Activated B cell treated with CpG ODN at 0.5 μM for 24 hours (primary cell): ENCODE measurements around the gene LRRC51. TPM values are rescaled to one million over a fixed set of nuclear protein-coding genes. Genes with fewer than 3 reads are reported as not detected.
"Not testable (repeated sequence)": the region's sequence is repeated elsewhere in the genome, so short reads cannot be mapped to it uniquely, and the experiment has no call there.

Experiments used
- ATAC-seq: fragments of 200-7000 bp; cut with Tn5 transposase; one replicate; pipeline ENCODE4 v1.10.0; 2021; ENCODE audit warnings: low read depth, mild to moderate bottlenecking, moderate library complexity
- CTCF ChIA-PET: fragments of 350-600 bp; sonication (Branson Sonifier 250); formaldehyde crosslinking; loops from one replicate; lab custom pipeline; 2021; ENCODE audit warnings: antibody characterized with exemption; lab: Charles Lee
- POLR2A ChIA-PET: fragments of 350-600 bp; sonication (Branson Sonifier 250); formaldehyde crosslinking; loops from one replicate; lab custom pipeline; 2021; ENCODE audit warnings: antibody characterized with exemption; lab: Charles Lee
- DNase-seq: peaks from one replicate; pipeline ENCODE4 v3.0.0; 2022
- H3K27ac Mint-ChIP-seq: one replicate; pipeline ENCODE4 v1.8.0; 2020; ENCODE audit warnings: mixed read lengths
- H3K27me3 Mint-ChIP-seq: one replicate; pipeline ENCODE4 v1.8.0; 2021; ENCODE audit warnings: mixed read lengths
- H3K36me3 Mint-ChIP-seq: one replicate; pipeline ENCODE4 v1.8.0; 2021; ENCODE audit warnings: low read depth, mixed read lengths
- H3K4me1 Mint-ChIP-seq: one replicate; pipeline ENCODE4 v1.8.0; 2021; ENCODE audit warnings: mixed read lengths
- H3K4me3 Mint-ChIP-seq: one replicate; pipeline ENCODE4 v1.8.0; 2020; ENCODE audit warnings: mild to moderate bottlenecking, mixed read lengths
- H3K9me3 Mint-ChIP-seq: one replicate; pipeline ENCODE4 v1.8.0; 2020; ENCODE audit warnings: mixed read lengths
- CTCF ChIP-seq: fragments of 200-600 bp; IDR thresholded peaks from one replicate; pipeline ENCODE4 v1.8.0; 2022; ENCODE audit warnings: antibody characterized with exemption, mild to moderate bottlenecking
- intact Hi-C: fragments of 100-400 bp; cut with micrococcal nuclease; formaldehyde crosslinking; loops from one replicate; pipeline ENCODE4 v1.15.1; 2024
- total RNA-seq: library from RNA; stranded (reverse); gene quantifications from 2 replicates; pipeline ENCODE4 v1.2.3, GENCODE V29; 2022

LRRC51 gene
- total RNA-seq, 1 donor from 2014 or later = 4.1 TPM

- Mint-ChIP-seq H3K9me3 (peaks cover 20% of the 10 kb centered on the region), H3K4me1 (no peaks in the 10 kb centered on the region), H3K4me3 (no peak overlapping the region), H3K27me3 (peaks cover 21% of the 10 kb centered on the region), H3K36me3 (peaks cover 3% of the 10 kb centered on the region), H3K27ac (no peak overlapping the region)
- no peak for DNase-seq
- TF ChIP-seq CTCF = no peak
- ChIA-PET POLR2A (interaction anchor here (2.2 kb wide), 1 partner anchor 11 kb away, joined by 6 read pairs; the partner anchor contains the start of gene ANAPC15), CTCF (no interaction called here)
- ATAC-seq = no peak
- intact Hi-C loops = no loop called here
These were observed 43.4 kb downstream of the LRRC51 start for GRCh38 chr11:72124046-72124445.

GRCh38 chr11:72125956-72126355 is 45.3 kb downstream of the LRRC51 start:
- ChIA-PET CTCF (no interaction called here), POLR2A (no interaction called here)
- DNase-seq = no peak
- intact Hi-C loops = no loop called here
- H3K9me3 Mint-ChIP-seq = peaks cover 25% of the 10 kb centered on the region
- H3K36me3 Mint-ChIP-seq = peaks cover 3% of the 10 kb centered on the region
- TF ChIP-seq CTCF = no peak
- no peak overlapping the region for H3K4me3 Mint-ChIP-seq
- peaks cover 23% of the 10 kb centered on the region for H3K27me3 Mint-ChIP-seq
- no peaks in the 10 kb centered on the region for H3K4me1 Mint-ChIP-seq
- ATAC-seq = no peak
- no peak overlapping the region for H3K27ac Mint-ChIP-seq

- CTCF ChIA-PET = interaction anchor here (1.2 kb wide), 1 partner anchor 103 kb away, joined by 4 read pairs; no protein-coding TSS in a partner anchor
- intact Hi-C loops = no loop called here
- POLR2A ChIA-PET = no interaction called here
These were observed 47.3 kb downstream of the LRRC51 start for GRCh38 chr11:72127923-72128322.

GRCh38 chr11:72129381-72129780 is 48.7 kb downstream of the LRRC51 start:
- Mint-ChIP-seq H3K4me3 (no peak overlapping the region), H3K4me1 (no peaks in the 10 kb centered on the region), H3K27ac (no peak overlapping the region), H3K27me3 (peaks cover 19% of the 10 kb centered on the region), H3K36me3 (peaks cover 3% of the 10 kb centered on the region), H3K9me3 (peaks cover 24% of the 10 kb centered on the region)
- ChIA-PET CTCF (no interaction called here), POLR2A (interaction anchor here (0.6 kb wide), 1 partner anchor 97 kb away, joined by 8 read pairs; no protein-coding TSS in a partner anchor)
- no peak for TF ChIP-seq CTCF
- intact Hi-C loops = no loop called here
- ATAC-seq (no peak), DNase-seq (no peak)

More at GRCh38 chr11:72127923-72128322, 47.3 kb downstream of the LRRC51 start:
- peaks cover 3% of the 10 kb centered on the region for H3K36me3 Mint-ChIP-seq
- H3K4me1 Mint-ChIP-seq = no peaks in the 10 kb centered on the region
- H3K9me3 Mint-ChIP-seq = peaks cover 25% of the 10 kb centered on the region
- H3K27ac Mint-ChIP-seq = no peak overlapping the region
- DNase-seq (no peak), ATAC-seq (no peak)
- H3K27me3 Mint-ChIP-seq = peaks cover 21% of the 10 kb centered on the region
- no peak for TF ChIP-seq CTCF
- no peak overlapping the region for H3K4me3 Mint-ChIP-seq

GRCh38 chr11:72132646-72133045 is 52.0 kb downstream of the LRRC51 start:
- Mint-ChIP-seq H3K4me1 (no peaks in the 10 kb centered on the region), H3K9me3 (peaks cover 17% of the 10 kb centered on the region), H3K27ac (no peak overlapping the region), H3K4me3 (no peak overlapping the region), H3K36me3 (peaks cover 3% of the 10 kb centered on the region), H3K27me3 (peaks cover 18% of the 10 kb centered on the region)
- CTCF ChIA-PET = no interaction called here
- intact Hi-C loops = no loop called here
- no peak for TF ChIP-seq CTCF
- no peak for DNase-seq
- no peak for ATAC-seq
- POLR2A ChIA-PET = no interaction called here

- H3K4me3 Mint-ChIP-seq, intact Hi-C loops, POLR2A ChIA-PET, ATAC-seq, H3K27ac Mint-ChIP-seq, H3K36me3 Mint-ChIP-seq, H3K27me3 Mint-ChIP-seq, H3K4me1 Mint-ChIP-seq, H3K9me3 Mint-ChIP-seq, DNase-seq, CTCF ChIA-PET: not testable (repeated sequence)
These were observed 54.8 kb downstream of the LRRC51 start, which contains the start of gene FOLR3 for GRCh38 chr11:72135473-72135872. Gene FOLR3, plus strand, starts transcription at chr11:72135725. Its CDS starts 228 bp downstream, at chr11:72135953.
